ENCODE data around the gene FAM83G.

Gene FAM83G

GRCh38 chr17:18978050-18978449 lies 26.5 kb downstream of the FAM83G start:
- TF ChIP-seq GLIS3 (CRISPR knock-in tag; IDR thresholded peaks at IDR 0.05) (no peak), PPARA (CRISPR knock-in tag; IDR thresholded peaks at IDR 0.05; ENCODE audit: borderline replicate concordance) (no peak), ISL1 (CRISPR knock-in tag; IDR thresholded peaks at IDR 0.05) (no peak), ARNTL (CRISPR knock-in tag; IDR thresholded peaks at IDR 0.05; ENCODE audit: borderline replicate concordance, low read depth) (no peak), ZNF70 (CRISPR knock-in tag; IDR thresholded peaks at IDR 0.05) (no peak), ZNF8 (CRISPR knock-in tag; IDR thresholded peaks at IDR 0.05) (no peak), RARB (CRISPR knock-in tag; IDR thresholded peaks at IDR 0.05) (no peak)
- TF ChIP-seq, protein P1, sequence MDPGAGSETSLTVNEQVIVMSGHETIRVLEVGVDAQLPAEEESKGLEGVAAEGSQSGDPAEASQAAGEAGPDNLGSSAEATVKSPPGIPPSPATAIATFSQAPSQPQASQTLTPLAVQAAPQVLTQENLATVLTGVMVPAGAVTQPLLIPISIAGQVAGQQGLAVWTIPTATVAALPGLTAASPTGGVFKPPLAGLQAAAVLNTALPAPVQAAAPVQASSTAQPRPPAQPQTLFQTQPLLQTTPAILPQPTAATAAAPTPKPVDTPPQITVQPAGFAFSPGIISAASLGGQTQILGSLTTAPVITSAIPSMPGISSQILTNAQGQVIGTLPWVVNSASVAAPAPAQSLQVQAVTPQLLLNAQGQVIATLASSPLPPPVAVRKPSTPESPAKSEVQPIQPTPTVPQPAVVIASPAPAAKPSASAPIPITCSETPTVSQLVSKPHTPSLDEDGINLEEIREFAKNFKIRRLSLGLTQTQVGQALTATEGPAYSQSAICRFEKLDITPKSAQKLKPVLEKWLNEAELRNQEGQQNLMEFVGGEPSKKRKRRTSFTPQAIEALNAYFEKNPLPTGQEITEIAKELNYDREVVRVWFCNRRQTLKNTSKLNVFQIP (CRISPR knock-in tag; IDR thresholded peaks at IDR 0.05; ENCODE audit: borderline replicate concordance, low read depth), result no peak
- TF ChIP-seq, protein P2, sequence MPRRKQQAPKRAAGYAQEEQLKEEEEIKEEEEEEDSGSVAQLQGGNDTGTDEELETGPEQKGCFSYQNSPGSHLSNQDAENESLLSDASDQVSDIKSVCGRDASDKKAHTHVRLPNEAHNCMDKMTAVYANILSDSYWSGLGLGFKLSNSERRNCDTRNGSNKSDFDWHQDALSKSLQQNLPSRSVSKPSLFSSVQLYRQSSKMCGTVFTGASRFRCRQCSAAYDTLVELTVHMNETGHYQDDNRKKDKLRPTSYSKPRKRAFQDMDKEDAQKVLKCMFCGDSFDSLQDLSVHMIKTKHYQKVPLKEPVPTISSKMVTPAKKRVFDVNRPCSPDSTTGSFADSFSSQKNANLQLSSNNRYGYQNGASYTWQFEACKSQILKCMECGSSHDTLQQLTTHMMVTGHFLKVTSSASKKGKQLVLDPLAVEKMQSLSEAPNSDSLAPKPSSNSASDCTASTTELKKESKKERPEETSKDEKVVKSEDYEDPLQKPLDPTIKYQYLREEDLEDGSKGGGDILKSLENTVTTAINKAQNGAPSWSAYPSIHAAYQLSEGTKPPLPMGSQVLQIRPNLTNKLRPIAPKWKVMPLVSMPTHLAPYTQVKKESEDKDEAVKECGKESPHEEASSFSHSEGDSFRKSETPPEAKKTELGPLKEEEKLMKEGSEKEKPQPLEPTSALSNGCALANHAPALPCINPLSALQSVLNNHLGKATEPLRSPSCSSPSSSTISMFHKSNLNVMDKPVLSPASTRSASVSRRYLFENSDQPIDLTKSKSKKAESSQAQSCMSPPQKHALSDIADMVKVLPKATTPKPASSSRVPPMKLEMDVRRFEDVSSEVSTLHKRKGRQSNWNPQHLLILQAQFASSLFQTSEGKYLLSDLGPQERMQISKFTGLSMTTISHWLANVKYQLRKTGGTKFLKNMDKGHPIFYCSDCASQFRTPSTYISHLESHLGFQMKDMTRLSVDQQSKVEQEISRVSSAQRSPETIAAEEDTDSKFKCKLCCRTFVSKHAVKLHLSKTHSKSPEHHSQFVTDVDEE (CRISPR knock-in tag; IDR thresholded peaks at IDR 0.05), result no peak
- no peak for ATAC-seq

DNA sequence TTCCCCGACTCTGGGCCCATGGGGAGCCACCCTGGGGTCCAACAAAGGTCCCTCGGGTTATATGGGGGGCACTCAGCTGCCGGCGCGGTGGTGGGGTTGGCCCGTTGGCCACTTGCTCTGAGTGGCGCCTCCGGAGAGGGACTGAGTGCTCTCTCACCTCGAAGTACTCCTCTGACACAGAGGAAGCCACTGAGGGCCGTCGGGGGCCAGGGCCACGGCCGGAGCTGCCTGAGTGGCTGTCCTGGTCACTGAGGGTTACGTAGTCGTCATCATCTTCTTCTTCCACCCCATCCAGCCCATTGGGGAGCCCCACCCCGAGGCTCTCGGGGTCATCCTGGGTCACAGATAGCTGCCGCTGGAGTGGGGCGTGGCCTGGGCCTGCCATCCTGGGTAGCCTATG lies 26.9 kb downstream of the FAM83G start:
- TF ChIP-seq RARB (CRISPR knock-in tag; IDR thresholded peaks at IDR 0.05) (no peak), ESRRG (CRISPR knock-in tag; IDR thresholded peaks at IDR 0.05) (no peak), SNAI2 (CRISPR knock-in tag; IDR thresholded peaks at IDR 0.05) (no peak), PATZ1 (CRISPR knock-in tag; IDR thresholded peaks at IDR 0.05; ENCODE audit: borderline replicate concordance) (no peak), ZNF8 (CRISPR knock-in tag; IDR thresholded peaks at IDR 0.05) (no peak), BACH2 (CRISPR knock-in tag; IDR thresholded peaks at IDR 0.05; ENCODE audit: borderline replicate concordance) (no peak), ARNTL (CRISPR knock-in tag; IDR thresholded peaks at IDR 0.05; ENCODE audit: borderline replicate concordance, low read depth) (no peak), PPARA (CRISPR knock-in tag; IDR thresholded peaks at IDR 0.05; ENCODE audit: borderline replicate concordance) (no peak), CSDC2 (CRISPR knock-in tag; IDR thresholded peaks at IDR 0.05) (no peak), ZNF70 (CRISPR knock-in tag; IDR thresholded peaks at IDR 0.05) (no peak), ZNF565 (CRISPR knock-in tag; conservative IDR thresholded peaks at IDR 0.05; ENCODE audit: low read depth) (no peak), ZFP30 (CRISPR knock-in tag; IDR thresholded peaks at IDR 0.05) (no peak)
- TF ChIP-seq, protein P1 (CRISPR knock-in tag; IDR thresholded peaks at IDR 0.05; ENCODE audit: borderline replicate concordance, low read depth), result no peak
- TF ChIP-seq, protein P3, sequence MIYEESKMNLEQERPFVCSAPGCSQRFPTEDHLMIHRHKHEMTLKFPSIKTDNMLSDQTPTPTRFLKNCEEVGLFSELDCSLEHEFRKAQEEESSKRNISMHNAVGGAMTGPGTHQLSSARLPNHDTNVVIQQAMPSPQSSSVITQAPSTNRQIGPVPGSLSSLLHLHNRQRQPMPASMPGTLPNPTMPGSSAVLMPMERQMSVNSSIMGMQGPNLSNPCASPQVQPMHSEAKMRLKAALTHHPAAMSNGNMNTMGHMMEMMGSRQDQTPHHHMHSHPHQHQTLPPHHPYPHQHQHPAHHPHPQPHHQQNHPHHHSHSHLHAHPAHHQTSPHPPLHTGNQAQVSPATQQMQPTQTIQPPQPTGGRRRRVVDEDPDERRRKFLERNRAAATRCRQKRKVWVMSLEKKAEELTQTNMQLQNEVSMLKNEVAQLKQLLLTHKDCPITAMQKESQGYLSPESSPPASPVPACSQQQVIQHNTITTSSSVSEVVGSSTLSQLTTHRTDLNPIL (CRISPR knock-in tag; IDR thresholded peaks at IDR 0.05; ENCODE audit: low read depth), result no peak
- ATAC-seq, result no peak

- no peak for ATAC-seq
- no peak for TF ChIP-seq TOX (CRISPR knock-in tag; IDR thresholded peaks at IDR 0.05; ENCODE audit: borderline replicate concordance)
- TF ChIP-seq RARB (CRISPR knock-in tag; IDR thresholded peaks at IDR 0.05), result no peak
- TF ChIP-seq ESRRG (CRISPR knock-in tag; IDR thresholded peaks at IDR 0.05), result no peak
- no peak for TF ChIP-seq ISL1 (CRISPR knock-in tag; IDR thresholded peaks at IDR 0.05)
- TF ChIP-seq, protein P3 (CRISPR knock-in tag; IDR thresholded peaks at IDR 0.05; ENCODE audit: low read depth), result no peak
- no peak for TF ChIP-seq PATZ1 (CRISPR knock-in tag; IDR thresholded peaks at IDR 0.05; ENCODE audit: borderline replicate concordance)
- TF ChIP-seq ZNF70 (CRISPR knock-in tag; IDR thresholded peaks at IDR 0.05), result no peak
- no peak for TF ChIP-seq PPARA (CRISPR knock-in tag; IDR thresholded peaks at IDR 0.05; ENCODE audit: borderline replicate concordance)
- no peak for TF ChIP-seq ZNF8 (CRISPR knock-in tag; IDR thresholded peaks at IDR 0.05)
- no peak for TF ChIP-seq ARNTL (CRISPR knock-in tag; IDR thresholded peaks at IDR 0.05; ENCODE audit: borderline replicate concordance, low read depth)
- TF ChIP-seq CSDC2 (CRISPR knock-in tag; IDR thresholded peaks at IDR 0.05), result no peak
- TF ChIP-seq OSR1 (CRISPR knock-in tag; IDR thresholded peaks at IDR 0.05), result no peak
- TF ChIP-seq SNAI2 (CRISPR knock-in tag; IDR thresholded peaks at IDR 0.05), result no peak
- TF ChIP-seq ZFP30 (CRISPR knock-in tag; IDR thresholded peaks at IDR 0.05), result no peak
Observed at GRCh38 chr17:18977021-18977420, 27.5 kb downstream of the FAM83G start.

Data from SK-N-SH treated with all-trans-retinoic acid at 6 μM for 48 hours (cell line).